HCT116 (cell line): ENCODE results near the gene FA2H.

Source experiments
- CBX3 ChIP-seq: IDR thresholded peaks from 2 replicates; pipeline ENCODE4 v1.6.1; 2012; ENCODE audit warnings: low read depth
- CEBPB ChIP-seq: IDR thresholded peaks from 2 replicates; pipeline ENCODE4 v1.6.1; 2012; ENCODE audit warnings: low read depth
- EZH2phosphoT487 ChIP-seq: fragments of 200-600 bp; IDR thresholded peaks from 2 replicates; pipeline ENCODE4 v1.6.1; 2018; ENCODE audit warnings: antibody characterized with exemption, borderline replicate concordance
- POLR2A ChIP-seq: IDR thresholded peaks from 2 replicates; pipeline ENCODE4 v1.7.0; 2011; ENCODE audit warnings: borderline replicate concordance; ENCODE audit not compliant: insufficient read depth, insufficient read length; ENCODE audit errors: extremely low read depth
- TCF7L2 ChIP-seq: IDR thresholded peaks from 2 replicates; pipeline ENCODE4 v1.7.0; 2011; ENCODE audit warnings: borderline replicate concordance, inconsistent platforms; ENCODE audit not compliant: insufficient read depth, insufficient read length; ENCODE audit errors: extremely low read depth

DNA sequence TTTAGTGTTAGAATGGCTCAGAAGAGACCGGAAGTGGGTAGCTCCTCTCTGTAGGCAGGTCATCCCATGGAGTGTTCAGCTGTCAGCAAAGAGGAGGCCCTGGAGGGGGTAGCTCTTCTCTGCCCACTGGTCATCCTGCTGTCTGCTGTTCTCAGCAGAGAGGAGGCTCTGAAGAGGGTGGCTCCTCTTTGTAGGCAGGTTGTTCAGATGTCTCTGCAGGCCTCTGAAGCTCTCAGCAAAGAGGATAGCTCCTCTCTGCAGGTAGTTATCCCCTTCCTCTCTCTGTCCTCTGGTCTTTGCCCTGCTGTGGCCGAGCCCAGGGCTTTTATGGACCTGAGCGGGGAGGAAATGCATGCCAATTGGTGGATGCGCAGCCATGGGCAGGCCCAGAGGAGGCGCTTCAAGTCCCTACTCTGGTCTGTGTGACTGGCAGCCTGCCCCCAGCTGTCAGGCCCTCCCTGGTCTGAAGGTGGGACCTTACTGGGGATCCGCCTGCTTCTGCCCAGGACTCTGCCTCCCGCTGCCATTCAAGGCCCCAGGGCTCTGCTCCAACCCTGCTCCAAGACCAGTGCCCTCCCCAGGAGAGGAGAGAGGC, 32.5 kb upstream of the FA2H start:
- TF ChIP-seq CBX3, result no peak
- TF ChIP-seq TCF7L2, result no peak
- no peak for TF ChIP-seq EZH2phosphoT487
- no peak for TF ChIP-seq CEBPB
- no peak for TF ChIP-seq POLR2A
